H1 (cell line): ENCODE measurements around the gene ASMT. TPM values are rescaled to one million over a fixed set of nuclear protein-coding genes. Genes with fewer than 3 reads are reported as not detected.

Experiments
- CTCF ChIA-PET: fragments of 300-600 bp; sonication (Branson Sonifier 250); formaldehyde crosslinking; loops from one replicate; lab custom pipeline; 2021; ENCODE audit not compliant: partially characterized antibody; lab: Charles Lee
- POLR2A ChIA-PET: fragments of 300-600 bp; sonication (Branson Sonifier 250); formaldehyde crosslinking; loops from one replicate; lab custom pipeline; 2021; ENCODE audit warnings: inconsistent platforms; ENCODE audit not compliant: partially characterized antibody; lab: Charles Lee
- DNase-seq, 2 experiments: peaks; one replicate each; pipeline versions ENCODE4 v3.0.0 to v3.0.0-alpha.2; 2010 to 2022; ENCODE audit warnings: low spot score in 2 of 2, low read depth in 1 of 2, mixed read lengths in 1 of 2
- FAIRE-seq: peaks from 2 replicates; lab custom pipeline; 2011; peaks lifted over from hg19 to GRCh38; lab: Jason Lieb, UNC
- H2AFZ ChIP-seq: 2 replicates; pipeline ENCODE4 v1.8.1; 2012; ENCODE audit warnings: low read length, inconsistent platforms
- H2AK5ac ChIP-seq: 2 replicates; pipeline ENCODE4 v1.6.1; 2013; ENCODE audit warnings: low read depth, low read length
- H2BK120ac ChIP-seq: replicated peaks from 2 replicates; pipeline ENCODE3; 2013; ENCODE audit warnings: low read depth, low read length, inconsistent platforms
- H2BK12ac ChIP-seq: 2 replicates; pipeline ENCODE4 v1.6.1; 2013; ENCODE audit warnings: low read depth, low read length
- H2BK15ac ChIP-seq: 2 replicates; pipeline ENCODE4 v1.6.1; 2013; ENCODE audit warnings: low read length
- H2BK20ac ChIP-seq: 2 replicates; pipeline ENCODE4 v1.6.1; 2013; ENCODE audit warnings: low read length
- H2BK5ac ChIP-seq: 2 replicates; pipeline ENCODE4 v1.6.1; 2013; ENCODE audit warnings: low read depth, low read length
- H3K14ac ChIP-seq: 2 replicates; pipeline ENCODE4 v1.6.1; 2013; ENCODE audit warnings: inconsistent platforms; ENCODE audit not compliant: insufficient read length
- H3K18ac ChIP-seq: 2 replicates; pipeline ENCODE4 v1.6.1; 2013; ENCODE audit warnings: low read length; ENCODE audit errors: extremely low read depth
- H3K23ac ChIP-seq: 2 replicates; pipeline ENCODE4 v1.6.1; 2013; ENCODE audit warnings: inconsistent platforms; ENCODE audit not compliant: insufficient read length
- H3K23me2 ChIP-seq: 2 replicates; pipeline ENCODE4 v1.6.1; 2013; ENCODE audit warnings: low read depth, low read length
- H3K27ac ChIP-seq: 2 replicates; pipeline ENCODE4 v1.6.1; 2011; ENCODE audit warnings: low read depth, low read length, inconsistent platforms
- H3K27me3 ChIP-seq, 4 experiments: replicated peaks in 1 of 4; 1 replicate in 1 of 4; 2 replicates in 3 of 4; pipeline versions ENCODE4 v1.6.1 to v1.8.1; 2011 to 2013; ENCODE audit warnings: low read length in 3 of 4, mild to moderate bottlenecking in 3 of 4, inconsistent platforms in 2 of 4, mixed read lengths in 2 of 4, moderate library complexity in 1 of 4; ENCODE audit not compliant: control insufficient read depth in 3 of 4, insufficient read depth in 3 of 4; ENCODE audit errors: extremely low read depth in 1 of 4
- H3K36me3 ChIP-seq, 4 experiments: 2 replicates each; pipeline versions ENCODE4 v1.6.1 to v1.8.1; 2011 to 2013; ENCODE audit warnings: mild to moderate bottlenecking in 4 of 4, low read length in 3 of 4, moderate library complexity in 2 of 4, control low read depth in 1 of 4, inconsistent platforms in 1 of 4; ENCODE audit not compliant: insufficient read depth in 4 of 4, control insufficient read depth in 2 of 4
- H3K4ac ChIP-seq: replicated peaks from 2 replicates; pipeline ENCODE3; 2013; ENCODE audit warnings: low read length, low read depth, mixed read lengths, inconsistent platforms; ENCODE audit not compliant: insufficient read length
- H3K4me1 ChIP-seq, 4 experiments: replicated peaks in 1 of 4; 1 replicate in 1 of 4; 2 replicates in 3 of 4; pipeline versions ENCODE4 v1.6.1 to v1.8.1; 2011 to 2013; ENCODE audit warnings: low read length in 3 of 4, inconsistent platforms in 2 of 4, mixed read lengths in 1 of 4; ENCODE audit not compliant: insufficient read depth in 4 of 4, control insufficient read depth in 3 of 4
- H3K4me2 ChIP-seq, 2 experiments: 2 replicates each; pipeline versions ENCODE4 v1.6.1 to v1.8.1; 2011 to 2013; ENCODE audit warnings: low read depth in 2 of 2, low read length in 2 of 2, control low read depth in 1 of 2, inconsistent platforms in 1 of 2, mild to moderate bottlenecking in 1 of 2; ENCODE audit not compliant: insufficient read depth in 1 of 2
- H3K4me3 ChIP-seq, 4 experiments: fragments of 200-600, 300-600 bp in 1 of 4; sonication (generic), shearing (Covaris generic), sonication (Bioruptor Twin) in 1 of 4; 2 replicates each; pipeline versions ENCODE4 v1.5.1 to v1.8.1; 2011 to 2016; ENCODE audit warnings: low read length in 4 of 4, low read depth in 3 of 4, control low read depth in 2 of 4, inconsistent platforms in 2 of 4, mild to moderate bottlenecking in 2 of 4, mixed read lengths in 1 of 4, moderate library complexity in 1 of 4; ENCODE audit not compliant: insufficient read depth in 2 of 4; ENCODE audit errors: extremely low read depth in 1 of 4
- H3K56ac ChIP-seq: replicated peaks from 2 replicates; pipeline ENCODE3; 2013; ENCODE audit warnings: low read depth, mild to moderate bottlenecking, mixed read lengths, low read length, inconsistent platforms; ENCODE audit not compliant: insufficient read length
- H3K79me1 ChIP-seq: 2 replicates; pipeline ENCODE4 v1.6.1; 2013; ENCODE audit warnings: low read depth, low read length, control low read depth
- H3K79me2 ChIP-seq, 2 experiments: 2 replicates each; pipeline versions ENCODE4 v1.6.1 to v1.8.1; 2012 to 2013; ENCODE audit warnings: low read length in 2 of 2, mild to moderate bottlenecking in 2 of 2, inconsistent platforms in 1 of 2; ENCODE audit not compliant: insufficient read depth in 2 of 2, control insufficient read depth in 1 of 2
- H3K9ac ChIP-seq, 4 experiments: replicated peaks in 1 of 4; 1 replicate in 1 of 4; 2 replicates in 3 of 4; pipeline versions ENCODE4 v1.6.1 to v1.8.1; 2011 to 2013; ENCODE audit warnings: low read depth in 3 of 4, low read length in 3 of 4, control low read depth in 2 of 4, mild to moderate bottlenecking in 2 of 4, moderate library complexity in 2 of 4, inconsistent platforms in 1 of 4; ENCODE audit errors: extremely low read depth in 1 of 4
- H3K9me3 ChIP-seq, 2 experiments: 2 replicates each; pipeline versions ENCODE4 v1.6.1 to v1.8.1; 2012 to 2013; ENCODE audit warnings: mild to moderate bottlenecking in 2 of 2, moderate library complexity in 2 of 2, control low read depth in 1 of 2, inconsistent platforms in 1 of 2, low read depth in 1 of 2, low read length in 1 of 2, mixed read lengths in 1 of 2; ENCODE audit not compliant: insufficient read depth in 2 of 2
- H4K20me1 ChIP-seq, 2 experiments: replicated peaks in 1 of 2; 2 replicates each; pipeline versions ENCODE3 to v1.8.1; 2011 to 2013; ENCODE audit warnings: inconsistent platforms in 2 of 2, low read length in 2 of 2, mild to moderate bottlenecking in 1 of 2; ENCODE audit not compliant: insufficient read depth in 2 of 2, control insufficient read depth in 1 of 2
- H4K5ac ChIP-seq: 2 replicates; pipeline ENCODE4 v1.6.1; 2013; ENCODE audit warnings: low read length, low read depth, mixed read lengths, inconsistent platforms; ENCODE audit not compliant: insufficient read length
- H4K8ac ChIP-seq: 2 replicates; pipeline ENCODE4 v1.8.0; 2013; ENCODE audit warnings: mild to moderate bottlenecking, moderate library complexity, low read length, inconsistent platforms; ENCODE audit not compliant: insufficient read depth; ENCODE audit errors: extremely low read depth
- H4K91ac ChIP-seq: replicated peaks from 2 replicates; pipeline ENCODE3; 2013; ENCODE audit warnings: low read length, mixed read lengths, inconsistent platforms; ENCODE audit not compliant: insufficient read length
- BACH1 ChIP-seq: IDR thresholded peaks from 2 replicates; pipeline ENCODE4 v1.6.1; 2012; ENCODE audit warnings: low read length, improper control_type of control experiment
- KDM5A ChIP-seq: fragments of 200-600 bp; IDR thresholded peaks from 2 replicates; pipeline ENCODE4 v1.7.1; 2012; ENCODE audit warnings: mild to moderate bottlenecking, low read length, inconsistent platforms, mixed read lengths
- MAFK ChIP-seq: IDR thresholded peaks from 2 replicates; pipeline ENCODE4 v1.6.1; 2012; ENCODE audit warnings: low read depth, mild to moderate bottlenecking, improper control_type of control experiment, low read length
- SP2 ChIP-seq: IDR thresholded peaks from 2 replicates; pipeline ENCODE4 v1.6.1; 2012; ENCODE audit warnings: mild to moderate bottlenecking, low read length, inconsistent platforms
- WGBS, 2 experiments: shearing (Covaris generic) in 1 of 2; methylation state at CpG; one replicate each; pipeline versions ENCODE4 v1.1.6 to v1.1.7; 2013 to 2015; ENCODE audit warnings: low lambda C conversion rate in 2 of 2, mixed read lengths in 2 of 2, inconsistent platforms in 1 of 2, low coverage in 1 of 2, missing lambda C conversion rate in 1 of 2; ENCODE audit not compliant: insufficient replicate concordance in 2 of 2, insufficient coverage in 1 of 2, insufficient read length in 1 of 2; ENCODE audit errors: extremely low coverage in 1 of 2, missing lambda C conversion rate in 1 of 2; 5-methylcytosine and 5-hydroxymethylcytosine counted together
- polyA plus RNA-seq, 7 experiments: library from polyadenylated mRNA; depleted of rRNA in 3 of 7; stranded (reverse) in 5 of 7; unstranded in 2 of 7; fragments of >200 nt in 5 of 7; fragments of 200-250 nt in 2 of 7; gene quantifications; 1 replicate in 5 of 7; 2 replicates in 1 of 7; 4 replicates in 1 of 7; pipeline versions ENCODE4 v1.2.1 to v1.2.3, GENCODE V29; 2011 to 2013; ENCODE audit warnings: missing spikeins in 2 of 7, mixed read lengths in 2 of 7
- total RNA-seq: library from RNA; stranded (reverse); fragmentation: NEBNext Ultra II Directional; extraction: Animal tissue kit (Norgen Biotek cat#: 25700); gene quantifications from 2 replicates; pipeline ENCODE4 v1.2.1, GENCODE V29; 2021

ASMT gene
- total and polyA plus RNA-seq, 2 of the 8 experiments (the other 6 are each of a cell fraction or from before 2014, with no cell fraction given) = 1.5 to 3.1 TPM

DNA sequence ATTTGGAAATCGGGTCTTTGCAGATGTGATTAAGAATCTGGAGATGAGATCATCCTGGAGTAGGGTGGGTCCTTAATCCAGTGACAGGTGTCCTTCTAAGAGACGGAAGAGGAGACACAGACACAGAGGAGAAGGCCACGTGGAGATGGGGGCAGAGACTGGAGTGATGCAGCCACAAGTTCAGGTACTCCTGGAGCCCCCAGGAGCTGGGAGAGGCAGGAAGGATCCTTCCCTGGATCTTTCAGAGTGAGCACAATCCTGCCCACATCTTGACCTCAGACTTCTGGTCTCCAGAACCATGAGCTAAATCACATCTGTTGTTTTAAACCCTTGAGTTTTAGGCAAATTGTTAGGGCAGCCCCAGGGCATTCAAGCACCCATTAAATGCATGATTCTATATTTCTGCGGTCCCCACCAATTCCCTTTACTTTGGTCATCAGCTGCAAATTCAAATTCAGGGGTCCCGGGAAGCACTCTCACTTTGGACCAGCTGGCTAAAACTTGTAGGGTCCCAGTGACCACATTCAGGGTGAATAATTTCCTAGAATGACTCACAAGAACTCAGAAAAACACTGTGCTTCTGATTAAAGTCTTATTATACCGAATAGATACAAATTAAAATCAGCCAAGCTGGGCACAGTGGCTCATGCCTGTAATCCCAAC lies 36.2 kb upstream of the ASMT start:
- no peak overlapping the region for H2BK5ac ChIP-seq
- 68% methylated on average over 6 of the region's 6 CpGs; no CpG with 5 or more reads in 1 of the 2 experiments for WGBS, 2 experiments
- H3K79me1 ChIP-seq = no peaks in the 10 kb centered on the region
- no peak overlapping the region for H2AFZ ChIP-seq
- DNase-seq (no peak), FAIRE-seq (no peak)
- H4K91ac ChIP-seq = no peak overlapping the region
- H3K4me3 ChIP-seq = no peak overlapping the region
- H3K23ac ChIP-seq = no peak overlapping the region
- H2BK20ac ChIP-seq = no peak overlapping the region
- H3K14ac ChIP-seq = no peak overlapping the region
- no peak overlapping the region for H3K4me2 ChIP-seq
- H3K23me2 ChIP-seq = peaks cover 22% of the 10 kb centered on the region; the same call in 1 of the 2 replicates
- no peaks in the 10 kb centered on the region for H3K27me3 ChIP-seq
- no peak overlapping the region for H2BK12ac ChIP-seq
- no peaks in the 10 kb centered on the region for H4K20me1 ChIP-seq
- H3K18ac ChIP-seq = no peak overlapping the region
- H3K9me3 ChIP-seq = peaks cover 0 to 3% of the 10 kb centered on the region in 2 experiments; a peak in 2 of 4 replicates
- ChIA-PET POLR2A (no interaction called here), CTCF (no interaction called here)
- H3K4me1 ChIP-seq = no peaks in the 10 kb centered on the region
- H2BK120ac ChIP-seq = no peak overlapping the region
- H2AK5ac ChIP-seq = no peak overlapping the region
- no peaks in the 10 kb centered on the region for H3K36me3 ChIP-seq
- H2BK15ac ChIP-seq = no peak overlapping the region
- H3K9ac ChIP-seq = no peak overlapping the region
- H3K56ac ChIP-seq = no peak overlapping the region
- H3K4ac ChIP-seq = no peak overlapping the region
- H4K8ac ChIP-seq = no peak overlapping the region
- H3K27ac ChIP-seq = no peak overlapping the region
- no peak overlapping the region for H4K5ac ChIP-seq
- no peaks in the 10 kb centered on the region for H3K79me2 ChIP-seq
- TF ChIP-seq MAFK (no peak), BACH1 (no peak), SP2 (no peak), KDM5A (no peak)
